OCI-LY7 (cell line): Measurements from ENCODE around the gene EEF2K. TPM values are rescaled to one million over a fixed set of nuclear protein-coding genes. Genes with fewer than 3 reads are reported as not detected.

ENCODE experiments used
- BruUV-seq: library from RNA; stranded (reverse); fragments of 400-500 nt; replicated peaks from 2 replicates; lab custom pipeline; 2021; lab: Mats Ljungman, UMichigan
- CTCF ChIA-PET: fragments of 300-600 bp; sonication (Branson Sonifier 250); formaldehyde crosslinking; loops from one replicate; lab custom pipeline; 2022; ENCODE audit warnings: antibody characterized with exemption; ENCODE audit not compliant: unreplicated experiment; lab: Charles Lee
- POLR2A ChIA-PET: fragments of 300-600 bp; sonication (Branson Sonifier 250); formaldehyde crosslinking; loops from one replicate; lab custom pipeline; 2022; ENCODE audit warnings: antibody characterized with exemption; lab: Charles Lee
- DNase-seq: peaks from one replicate; pipeline ENCODE4 v3.0.0-alpha.2; 2015; ENCODE audit warnings: low spot score
- H2AFZ ChIP-seq: fragments of 200-600 bp; sonication (generic), shearing (Covaris generic); 2 replicates; pipeline ENCODE4 v1.6.1; 2014; ENCODE audit warnings: mild to moderate bottlenecking, antibody characterized with exemption, low read length, moderate library complexity
- H3K27ac ChIP-seq: fragments of 200-600 bp; sonication (generic); 2 replicates; pipeline ENCODE4 v1.5.1; 2014; ENCODE audit warnings: mixed run types, low read depth, mild to moderate bottlenecking, moderate library complexity, low read length, inconsistent platforms; ENCODE audit not compliant: poor library complexity, severe bottlenecking
- H3K36me3 ChIP-seq: fragments of 200-600 bp; sonication (generic); 2 replicates; pipeline ENCODE4 v1.6.1; 2014; ENCODE audit warnings: mild to moderate bottlenecking, antibody characterized with exemption, low read length, moderate library complexity, mixed read lengths; ENCODE audit not compliant: insufficient read depth
- H3K4me1 ChIP-seq: fragments of 200-600 bp; sonication (generic); 2 replicates; pipeline ENCODE4 v1.5.1; 2014; ENCODE audit warnings: mild to moderate bottlenecking, low read length; ENCODE audit not compliant: insufficient read depth, poor library complexity, severe bottlenecking
- H3K4me2 ChIP-seq: fragments of 200-600 bp; sonication (generic); 2 replicates; pipeline ENCODE4 v1.6.1; 2014; ENCODE audit warnings: mild to moderate bottlenecking, low read length
- H3K4me3 ChIP-seq: fragments of 200-600 bp; sonication (generic); 2 replicates; pipeline ENCODE4 v1.5.1; 2014; ENCODE audit warnings: mild to moderate bottlenecking, low read depth, low read length; ENCODE audit not compliant: poor library complexity, severe bottlenecking
- H3K79me2 ChIP-seq: fragments of 200-600 bp; sonication (generic); 2 replicates; pipeline ENCODE4 v1.6.1; 2016; ENCODE audit warnings: low read depth, mild to moderate bottlenecking, low read length, moderate library complexity, mixed read lengths; ENCODE audit not compliant: insufficient read depth
- H3K9me2 ChIP-seq: fragments of 200-600 bp; sonication (generic); 2 replicates; pipeline ENCODE4 v1.6.1; 2016; ENCODE audit warnings: mild to moderate bottlenecking, low read length, mixed read lengths; ENCODE audit not compliant: insufficient read depth
- H3K9me3 ChIP-seq: fragments of 200-600 bp; sonication (generic); 2 replicates; pipeline ENCODE4 v1.6.1; 2014; ENCODE audit warnings: mild to moderate bottlenecking, mixed run types, low read length, mixed read lengths
- H4K20me1 ChIP-seq: fragments of 200-600 bp; sonication (generic); 2 replicates; pipeline ENCODE4 v1.6.1; 2014; ENCODE audit warnings: mild to moderate bottlenecking, antibody characterized with exemption, low read length, moderate library complexity, mixed read lengths; ENCODE audit not compliant: insufficient read depth
- EZH2phosphoT487 ChIP-seq: fragments of 200-600 bp; sonication (generic); IDR thresholded peaks from 2 replicates; pipeline ENCODE4 v1.6.1; 2018; ENCODE audit warnings: low read depth, borderline replicate concordance, mild to moderate bottlenecking, mixed run types, antibody characterized with exemption, low read length, moderate library complexity, mixed read lengths
- intact Hi-C: fragments of 100-400 bp; cut with micrococcal nuclease; formaldehyde crosslinking; loops from one replicate; pipeline ENCODE4 v1.10.0; 2022; ENCODE audit not compliant: unreplicated experiment
- total RNA-seq, 2 experiments: library from RNA; depleted of rRNA in 1 of 2; stranded (reverse); fragments of >200 nt in 1 of 2; shearing (Covaris generic) in 1 of 2; gene quantifications; 2 replicates each; pipeline ENCODE4 v1.2.3, GENCODE V29; 2014 to 2022
- TF ChIP-seq, protein P1 (sequence below): fragments of 200-600 bp; sonication (generic); conservative IDR thresholded peaks from 2 replicates; pipeline ENCODE4 v1.5.1; 2014; ENCODE audit warnings: mild to moderate bottlenecking, antibody characterized with exemption, low read length, moderate library complexity, mixed read lengths

EEF2K gene
- total RNA-seq, 2 experiments from 2014 or later, result 23.8 to 42.3 TPM

DNA sequence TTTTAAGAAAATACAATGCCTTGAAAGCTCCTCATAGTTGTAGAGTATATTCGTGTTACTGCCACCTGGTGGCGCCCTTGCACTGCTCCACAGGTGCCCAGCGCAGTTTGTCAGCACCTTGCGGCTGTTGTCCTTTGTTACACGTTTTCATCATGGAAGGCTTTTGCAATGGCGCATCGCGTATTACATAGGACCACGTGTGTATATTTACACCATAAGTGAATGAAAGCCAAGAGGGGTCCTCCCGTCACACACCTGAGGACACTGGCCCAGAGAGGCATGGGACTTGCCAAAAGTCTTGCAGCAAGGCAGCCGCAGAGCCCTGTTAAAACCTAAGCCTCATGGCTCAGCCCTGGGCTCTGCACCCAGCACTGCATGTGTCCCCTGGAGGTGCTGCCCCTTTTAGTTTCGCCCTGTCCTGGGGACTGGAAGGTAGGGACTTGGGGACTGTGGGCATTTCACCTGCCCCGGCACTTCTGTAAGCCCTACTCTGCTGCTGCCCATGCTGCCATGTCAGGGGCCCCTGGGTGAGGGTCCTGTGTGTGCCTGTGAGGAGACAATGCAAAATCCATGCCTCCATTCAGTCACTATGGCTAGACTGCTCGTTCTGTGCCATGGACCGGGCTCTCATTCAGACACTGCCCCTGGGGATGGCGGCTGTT lies 115.4 kb downstream of the EEF2K start:
- Histone ChIP-seq H3K27ac (no peak overlapping the region), H3K9me3 (no peaks in the 10 kb centered on the region), H3K4me2 (no peak overlapping the region), H2AFZ (no peak overlapping the region), H4K20me1 (0 out of 2 replicates have a peak, but pooled peaks cover 3% of the 10 kb centered on the region), H3K4me3 (no peak overlapping the region), H3K36me3 (peaks cover 95% of the 10 kb centered on the region), H3K79me2 (no peaks in the 10 kb centered on the region), H3K9me2 (no peaks in the 10 kb centered on the region), H3K4me1 (no peaks in the 10 kb centered on the region)
- intact Hi-C loops, result loop anchor here (5.0 kb wide), 1 partner anchor 1164 kb away; the partner anchor contains the start of gene LDAF1
- POLR2A ChIA-PET, result no interaction called here
- BruUV-seq, result no TSS peak
- peak; percentile 83 for DNase-seq
- TF ChIP-seq, protein P1, sequence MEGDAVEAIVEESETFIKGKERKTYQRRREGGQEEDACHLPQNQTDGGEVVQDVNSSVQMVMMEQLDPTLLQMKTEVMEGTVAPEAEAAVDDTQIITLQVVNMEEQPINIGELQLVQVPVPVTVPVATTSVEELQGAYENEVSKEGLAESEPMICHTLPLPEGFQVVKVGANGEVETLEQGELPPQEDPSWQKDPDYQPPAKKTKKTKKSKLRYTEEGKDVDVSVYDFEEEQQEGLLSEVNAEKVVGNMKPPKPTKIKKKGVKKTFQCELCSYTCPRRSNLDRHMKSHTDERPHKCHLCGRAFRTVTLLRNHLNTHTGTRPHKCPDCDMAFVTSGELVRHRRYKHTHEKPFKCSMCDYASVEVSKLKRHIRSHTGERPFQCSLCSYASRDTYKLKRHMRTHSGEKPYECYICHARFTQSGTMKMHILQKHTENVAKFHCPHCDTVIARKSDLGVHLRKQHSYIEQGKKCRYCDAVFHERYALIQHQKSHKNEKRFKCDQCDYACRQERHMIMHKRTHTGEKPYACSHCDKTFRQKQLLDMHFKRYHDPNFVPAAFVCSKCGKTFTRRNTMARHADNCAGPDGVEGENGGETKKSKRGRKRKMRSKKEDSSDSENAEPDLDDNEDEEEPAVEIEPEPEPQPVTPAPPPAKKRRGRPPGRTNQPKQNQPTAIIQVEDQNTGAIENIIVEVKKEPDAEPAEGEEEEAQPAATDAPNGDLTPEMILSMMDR, result peak; percentile 99
- no peak for TF ChIP-seq EZH2phosphoT487
- CTCF ChIA-PET, result no interaction called here

DNA sequence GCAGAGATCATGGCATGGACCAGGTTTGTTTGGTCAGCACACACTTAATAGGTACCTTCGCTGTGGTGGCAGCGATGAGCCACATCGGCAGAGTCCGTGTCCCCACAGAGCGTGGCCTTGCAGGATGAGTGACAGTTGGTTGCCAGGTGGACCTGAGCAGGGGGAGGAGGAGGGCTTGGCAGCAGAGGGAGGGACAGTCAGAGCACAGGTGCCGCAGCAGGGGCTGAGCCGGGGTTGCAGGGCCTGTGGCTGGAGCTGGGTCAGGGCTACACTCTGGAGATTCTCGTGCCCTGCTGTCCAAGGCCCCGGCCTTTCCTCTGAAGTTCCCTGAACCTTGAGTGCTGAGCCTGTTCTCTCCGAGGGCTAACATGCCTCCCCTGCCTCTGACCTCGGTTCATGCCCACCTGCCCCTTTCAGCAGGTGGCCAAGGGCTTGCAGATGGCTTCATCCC lies 116.0 kb downstream of the EEF2K start:
- peaks cover 96% of the 10 kb centered on the region for H3K36me3 ChIP-seq

More for the DNA sequence above, 116.0 kb downstream of the EEF2K start:
- no peaks in the 10 kb centered on the region for H3K79me2 ChIP-seq
- no peak for TF ChIP-seq EZH2phosphoT487
- TF ChIP-seq, protein P1, result no peak
- no peak overlapping the region for H3K4me2 ChIP-seq
- ChIA-PET CTCF (no interaction called here), POLR2A (no interaction called here)
- intact Hi-C loops, result loop anchor here (5.0 kb wide), 1 partner anchor 1165 kb away; the partner anchor contains the start of gene LDAF1
- BruUV-seq, result no TSS peak
- no peak overlapping the region for H2AFZ ChIP-seq
- H3K27ac ChIP-seq, result no peak overlapping the region
- DNase-seq, result no peak
- no peaks in the 10 kb centered on the region for H3K9me3 ChIP-seq
- H3K9me2 ChIP-seq, result no peaks in the 10 kb centered on the region
- no peak overlapping the region for H3K4me3 ChIP-seq
- no peaks in the 10 kb centered on the region for H3K4me1 ChIP-seq
- 0 out of 2 replicates have a peak, but pooled peaks cover 3% of the 10 kb centered on the region for H4K20me1 ChIP-seq
